HepG2 (cell line): ENCODE results near the gene CHDH. TPM values are rescaled to one million over a fixed set of nuclear protein-coding genes. Genes with fewer than 3 reads are reported as not detected.

Source experiments
- ATAC-seq: fragments of 200-7000 bp; cut with Tn5 transposase; 3 replicates; pipeline ENCODE4 v1.9.1; 2020; ENCODE audit warnings: mild to moderate bottlenecking, moderate library complexity
- BruUV-seq: library from RNA; stranded (reverse); fragments of 400-500 nt; replicated peaks from 2 replicates; lab custom pipeline; 2021; lab: Mats Ljungman, UMichigan
- CTCF ChIA-PET: fragments of 300-600 bp; formaldehyde crosslinking; extraction: SDS; loops from one replicate; lab custom pipeline; 2021; ENCODE audit warnings: low total read pairs, inconsistent platforms, low intra/inter-chr PET ratio; lab: Yijun Ruan, JAX
- POLR2A ChIA-PET: fragments of 350-600 bp; sonication (Branson Sonifier 250); formaldehyde crosslinking; loops from one replicate; lab custom pipeline; 2020; ENCODE audit warnings: antibody characterized with exemption, inconsistent platforms; lab: Yijun Ruan, JAX
- DNase-seq: peaks from one replicate; pipeline ENCODE4 v3.0.0-alpha.2; 2015; ENCODE audit warnings: low spot score
- FAIRE-seq: peaks from 3 replicates; lab custom pipeline; 2011; peaks lifted over from hg19 to GRCh38; lab: Jason Lieb, UNC
- H2AFZ ChIP-seq: one replicate; pipeline ENCODE4 v1.6.1; 2011; ENCODE audit warnings: low read length, inconsistent platforms
- H3K27ac ChIP-seq: fragments of 300-600 bp; 3 replicates; pipeline ENCODE4 v1.8.0; 2011; ENCODE audit warnings: mixed run types, mild to moderate bottlenecking, mixed read lengths, low read length, inconsistent platforms; ENCODE audit not compliant: insufficient read depth; ENCODE audit errors: extremely low read length
- H3K27me3 ChIP-seq, 2 experiments: fragments of 200-600 bp in 1 of 2; 2 replicates in 1 of 2; 3 replicates in 1 of 2; pipeline versions ENCODE4 v1.6.0 to v1.8.0; 2011; ENCODE audit warnings: low read length in 2 of 2, mild to moderate bottlenecking in 2 of 2, moderate library complexity in 2 of 2, inconsistent platforms in 1 of 2; ENCODE audit not compliant: insufficient read depth in 2 of 2, control insufficient read depth in 1 of 2
- H3K36me3 ChIP-seq, 2 experiments: fragments of 200-600 bp in 1 of 2; replicated peaks in 1 of 2; 2 replicates in 1 of 2; 3 replicates in 1 of 2; pipeline versions ENCODE4 v1.5.1 to v1.8.0; 2011; ENCODE audit warnings: low read length in 2 of 2, inconsistent platforms in 1 of 2; ENCODE audit not compliant: insufficient read depth in 2 of 2, control insufficient read depth in 1 of 2
- H3K4me1 ChIP-seq: 2 replicates; pipeline ENCODE4 v1.5.1; 2012; ENCODE audit warnings: low read length, inconsistent platforms; ENCODE audit not compliant: insufficient read depth
- H3K4me2 ChIP-seq: 2 replicates; pipeline ENCODE4 v1.6.0; 2011; ENCODE audit warnings: low read depth, low read length, inconsistent platforms
- H3K4me3 ChIP-seq, 3 experiments: fragments of 200-600 bp in 1 of 3; sonication (generic), shearing (Covaris generic) in 1 of 3; replicated peaks in 1 of 3; 2 replicates each; pipeline ENCODE4 v1.5.1; 2011 to 2016; ENCODE audit warnings: low read length in 3 of 3, inconsistent platforms in 2 of 3, low read depth in 2 of 3, mild to moderate bottlenecking in 2 of 3, control low read depth in 1 of 3, mixed read lengths in 1 of 3; ENCODE audit not compliant: insufficient read depth in 1 of 3
- H3K79me2 ChIP-seq: one replicate; pipeline ENCODE4 v1.6.1; 2011; ENCODE audit warnings: low read length, inconsistent platforms; ENCODE audit not compliant: insufficient read depth
- H3K9ac ChIP-seq: 2 replicates; pipeline ENCODE4 v1.6.0; 2011; ENCODE audit warnings: mild to moderate bottlenecking, low read depth, low read length, inconsistent platforms; ENCODE audit not compliant: insufficient read depth
- H3K9me3 ChIP-seq: 2 replicates; pipeline ENCODE4 v1.5.1; 2012; ENCODE audit warnings: mild to moderate bottlenecking, low read length
- H4K20me1 ChIP-seq: 2 replicates; pipeline ENCODE4 v1.6.0; 2011; ENCODE audit warnings: inconsistent platforms, mild to moderate bottlenecking, low read length, moderate library complexity; ENCODE audit not compliant: insufficient read depth
- NONO ChIP-seq, 2 experiments: fragments of 450-650 bp in 1 of 2; sonication (generic) in 1 of 2; formaldehyde crosslinking in 1 of 2; IDR thresholded peaks in 1 of 2; conservative IDR thresholded peaks in 1 of 2; 2 replicates each; pipeline versions ENCODE4 v1.6.1 to v1.8.0; 2017 to 2022; ENCODE audit warnings: mild to moderate bottlenecking in 1 of 2, missing genetic modification reagents in 1 of 2, moderate library complexity in 1 of 2
- RBFOX2 ChIP-seq: fragments of 200-400 bp; formaldehyde crosslinking; IDR thresholded peaks from 2 replicates; pipeline ENCODE4 v1.6.1; 2017; ENCODE audit warnings: low read depth, mild to moderate bottlenecking, low read length
- WGBS: methylation state at CpG from one replicate; pipeline ENCODE4 v1.1.6; 2017; ENCODE audit warnings: low lambda C conversion rate; 5-methylcytosine and 5-hydroxymethylcytosine counted together
- in situ Hi-C: cut with HindIII; loops from 2 replicates; pipeline ENCODE4 v1.10.0; 2017; ENCODE audit warnings: low pct_unique_long_range_greater_than_20kb; ENCODE audit not compliant: extremely low pct_ligation_motif_present
- intact Hi-C: fragments of 100-400 bp; cut with micrococcal nuclease; formaldehyde crosslinking; loops from one replicate; pipeline ENCODE4 v1.10.0; 2022; ENCODE audit not compliant: unreplicated experiment
- polyA plus RNA-seq, 8 experiments: library from polyadenylated mRNA; depleted of rRNA in 3 of 8; stranded (reverse) in 7 of 8; unstranded in 1 of 8; fragments of >200 nt; fragmentation: Illumina TruSeq in 4 of 8; extraction: Trizol in 4 of 8; gene quantifications; 2 replicates each; pipeline versions ENCODE4 v1.2.1 to v1.2.3, GENCODE V29; 2011 to 2016; ENCODE audit warnings: low read depth in 4 of 8, missing spikeins in 1 of 8, mixed read lengths in 1 of 8; ENCODE audit not compliant: insufficient read depth in 1 of 8
- total RNA-seq, 5 experiments: library from RNA; depleted of rRNA; stranded (reverse); fragments of >200 nt; fragmentation: Illumina TruSeq; extraction: Trizol; gene quantifications; 2 replicates each; pipeline ENCODE4 v1.2.3, GENCODE V29; 2016; ENCODE audit warnings: low read depth in 1 of 5
- TF ChIP-seq, protein P1 (sequence below): sonication (generic); formaldehyde crosslinking; IDR thresholded peaks from 2 replicates; pipeline ENCODE4 v1.5.1; 2020; ENCODE audit warnings: mild to moderate bottlenecking, missing genetic modification reagents, moderate library complexity
- TF ChIP-seq, protein P2 (sequence below): sonication (generic); formaldehyde crosslinking; IDR thresholded peaks from 2 replicates; pipeline ENCODE4 v1.9.0; 2021; ENCODE audit warnings: missing genetic modification reagents, borderline replicate concordance
- TF ChIP-seq, protein P3 (sequence below): sonication (generic); formaldehyde crosslinking; IDR thresholded peaks from 2 replicates; pipeline ENCODE4 v1.9.0; 2021; ENCODE audit warnings: missing genetic modification reagents, borderline replicate concordance
- TF ChIP-seq, protein P4 (sequence below): sonication (generic); formaldehyde crosslinking; IDR thresholded peaks from 2 replicates; pipeline ENCODE4 v1.4.0; 2020; ENCODE audit warnings: missing genetic modification reagents, low read depth, mild to moderate bottlenecking, borderline replicate concordance

CHDH gene
- total and polyA plus RNA-seq, 2 of the 13 experiments (the other 11 are each of a cell fraction or from before 2014, with no cell fraction given), result 28.1 to 48.9 TPM

DNA sequence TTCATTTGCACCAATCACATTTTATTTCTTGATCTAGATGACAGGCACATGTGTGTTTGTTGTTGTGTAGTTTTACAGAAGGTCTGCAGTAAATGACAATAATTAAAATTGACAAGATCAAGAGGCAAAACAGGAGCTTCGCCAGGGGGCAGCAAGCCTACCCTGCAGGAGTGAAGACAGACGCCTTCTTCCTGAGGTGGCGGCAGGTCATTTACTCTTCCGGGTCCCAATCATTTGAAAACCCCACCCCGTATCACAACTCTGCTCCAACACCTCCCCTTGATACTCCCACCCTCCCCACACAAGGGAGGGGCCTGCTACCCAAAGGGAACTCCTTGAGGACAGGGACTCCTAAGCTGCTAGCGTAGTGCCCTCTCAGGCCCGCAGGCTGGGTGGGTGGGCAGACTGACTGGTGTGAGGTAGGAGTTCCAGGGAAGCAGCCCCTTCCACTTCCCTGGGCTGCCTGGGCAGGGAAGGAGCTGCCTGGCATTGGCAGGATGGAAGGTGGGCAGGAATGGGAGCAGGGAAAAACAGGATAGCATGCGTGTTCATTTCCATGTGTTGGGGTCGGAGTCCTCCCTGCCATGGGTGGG, 13.1 kb downstream of the CHDH start:
- TF ChIP-seq, protein P1, sequence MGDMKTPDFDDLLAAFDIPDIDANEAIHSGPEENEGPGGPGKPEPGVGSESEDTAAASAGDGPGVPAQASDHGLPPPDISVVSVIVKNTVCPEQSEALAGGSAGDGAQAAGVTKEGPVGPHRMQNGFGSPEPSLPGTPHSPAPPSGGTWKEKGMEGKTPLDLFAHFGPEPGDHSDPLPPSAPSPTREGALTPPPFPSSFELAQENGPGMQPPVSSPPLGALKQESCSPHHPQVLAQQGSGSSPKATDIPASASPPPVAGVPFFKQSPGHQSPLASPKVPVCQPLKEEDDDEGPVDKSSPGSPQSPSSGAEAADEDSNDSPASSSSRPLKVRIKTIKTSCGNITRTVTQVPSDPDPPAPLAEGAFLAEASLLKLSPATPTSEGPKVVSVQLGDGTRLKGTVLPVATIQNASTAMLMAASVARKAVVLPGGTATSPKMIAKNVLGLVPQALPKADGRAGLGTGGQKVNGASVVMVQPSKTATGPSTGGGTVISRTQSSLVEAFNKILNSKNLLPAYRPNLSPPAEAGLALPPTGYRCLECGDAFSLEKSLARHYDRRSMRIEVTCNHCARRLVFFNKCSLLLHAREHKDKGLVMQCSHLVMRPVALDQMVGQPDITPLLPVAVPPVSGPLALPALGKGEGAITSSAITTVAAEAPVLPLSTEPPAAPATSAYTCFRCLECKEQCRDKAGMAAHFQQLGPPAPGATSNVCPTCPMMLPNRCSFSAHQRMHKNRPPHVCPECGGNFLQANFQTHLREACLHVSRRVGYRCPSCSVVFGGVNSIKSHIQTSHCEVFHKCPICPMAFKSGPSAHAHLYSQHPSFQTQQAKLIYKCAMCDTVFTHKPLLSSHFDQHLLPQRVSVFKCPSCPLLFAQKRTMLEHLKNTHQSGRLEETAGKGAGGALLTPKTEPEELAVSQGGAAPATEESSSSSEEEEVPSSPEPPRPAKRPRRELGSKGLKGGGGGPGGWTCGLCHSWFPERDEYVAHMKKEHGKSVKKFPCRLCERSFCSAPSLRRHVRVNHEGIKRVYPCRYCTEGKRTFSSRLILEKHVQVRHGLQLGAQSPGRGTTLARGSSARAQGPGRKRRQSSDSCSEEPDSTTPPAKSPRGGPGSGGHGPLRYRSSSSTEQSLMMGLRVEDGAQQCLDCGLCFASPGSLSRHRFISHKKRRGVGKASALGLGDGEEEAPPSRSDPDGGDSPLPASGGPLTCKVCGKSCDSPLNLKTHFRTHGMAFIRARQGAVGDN (CRISPR knock-in tag), result 0 out of 2 replicates have a peak, but pooled peaks have one; percentile 23
- TF ChIP-seq RBFOX2 (peak; percentile 36; the same call in 1 of the 2 replicates), NONO (IDR thresholded peaks at IDR 0.05) (no peak), NONO (CRISPR knock-in tag; conservative IDR thresholded peaks at IDR 0.05) (0 out of 2 replicates have a peak, but pooled peaks have one; percentile 35)
- TF ChIP-seq, protein P2, sequence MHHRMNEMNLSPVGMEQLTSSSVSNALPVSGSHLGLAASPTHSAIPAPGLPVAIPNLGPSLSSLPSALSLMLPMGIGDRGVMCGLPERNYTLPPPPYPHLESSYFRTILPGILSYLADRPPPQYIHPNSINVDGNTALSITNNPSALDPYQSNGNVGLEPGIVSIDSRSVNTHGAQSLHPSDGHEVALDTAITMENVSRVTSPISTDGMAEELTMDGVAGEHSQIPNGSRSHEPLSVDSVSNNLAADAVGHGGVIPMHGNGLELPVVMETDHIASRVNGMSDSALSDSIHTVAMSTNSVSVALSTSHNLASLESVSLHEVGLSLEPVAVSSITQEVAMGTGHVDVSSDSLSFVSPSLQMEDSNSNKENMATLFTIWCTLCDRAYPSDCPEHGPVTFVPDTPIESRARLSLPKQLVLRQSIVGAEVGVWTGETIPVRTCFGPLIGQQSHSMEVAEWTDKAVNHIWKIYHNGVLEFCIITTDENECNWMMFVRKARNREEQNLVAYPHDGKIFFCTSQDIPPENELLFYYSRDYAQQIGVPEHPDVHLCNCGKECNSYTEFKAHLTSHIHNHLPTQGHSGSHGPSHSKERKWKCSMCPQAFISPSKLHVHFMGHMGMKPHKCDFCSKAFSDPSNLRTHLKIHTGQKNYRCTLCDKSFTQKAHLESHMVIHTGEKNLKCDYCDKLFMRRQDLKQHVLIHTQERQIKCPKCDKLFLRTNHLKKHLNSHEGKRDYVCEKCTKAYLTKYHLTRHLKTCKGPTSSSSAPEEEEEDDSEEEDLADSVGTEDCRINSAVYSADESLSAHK (CRISPR knock-in tag), result no peak
- TF ChIP-seq, protein P3, sequence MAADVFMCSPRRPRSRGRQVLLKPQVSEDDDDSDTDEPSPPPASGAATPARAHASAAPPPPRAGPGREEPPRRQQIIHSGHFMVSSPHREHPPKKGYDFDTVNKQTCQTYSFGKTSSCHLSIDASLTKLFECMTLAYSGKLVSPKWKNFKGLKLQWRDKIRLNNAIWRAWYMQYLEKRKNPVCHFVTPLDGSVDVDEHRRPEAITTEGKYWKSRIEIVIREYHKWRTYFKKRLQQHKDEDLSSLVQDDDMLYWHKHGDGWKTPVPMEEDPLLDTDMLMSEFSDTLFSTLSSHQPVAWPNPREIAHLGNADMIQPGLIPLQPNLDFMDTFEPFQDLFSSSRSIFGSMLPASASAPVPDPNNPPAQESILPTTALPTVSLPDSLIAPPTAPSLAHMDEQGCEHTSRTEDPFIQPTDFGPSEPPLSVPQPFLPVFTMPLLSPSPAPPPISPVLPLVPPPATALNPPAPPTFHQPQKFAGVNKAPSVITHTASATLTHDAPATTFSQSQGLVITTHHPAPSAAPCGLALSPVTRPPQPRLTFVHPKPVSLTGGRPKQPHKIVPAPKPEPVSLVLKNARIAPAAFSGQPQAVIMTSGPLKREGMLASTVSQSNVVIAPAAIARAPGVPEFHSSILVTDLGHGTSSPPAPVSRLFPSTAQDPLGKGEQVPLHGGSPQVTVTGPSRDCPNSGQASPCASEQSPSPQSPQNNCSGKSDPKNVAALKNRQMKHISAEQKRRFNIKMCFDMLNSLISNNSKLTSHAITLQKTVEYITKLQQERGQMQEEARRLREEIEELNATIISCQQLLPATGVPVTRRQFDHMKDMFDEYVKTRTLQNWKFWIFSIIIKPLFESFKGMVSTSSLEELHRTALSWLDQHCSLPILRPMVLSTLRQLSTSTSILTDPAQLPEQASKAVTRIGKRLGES (CRISPR knock-in tag), result no peak
- TF ChIP-seq, protein P4, sequence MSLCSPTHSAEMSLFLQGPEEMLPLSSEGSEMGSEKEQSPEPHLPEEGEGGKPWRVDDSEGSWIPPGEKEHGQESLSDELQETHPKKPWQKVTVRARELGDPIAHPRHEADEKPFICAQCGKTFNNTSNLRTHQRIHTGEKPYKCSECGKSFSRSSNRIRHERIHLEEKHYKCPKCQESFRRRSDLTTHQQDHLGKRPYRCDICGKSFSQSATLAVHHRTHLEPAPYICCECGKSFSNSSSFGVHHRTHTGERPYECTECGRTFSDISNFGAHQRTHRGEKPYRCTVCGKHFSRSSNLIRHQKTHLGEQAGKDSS (CRISPR knock-in tag), result 0 out of 2 replicates have a peak, but pooled peaks have one; percentile 17
- TF ChIP-seq, all 625 proteins: peak for 4
- DNase-seq (no peak), ATAC-seq (peak; percentile 7; the same call in 2 of the 3 replicates), FAIRE-seq (no peak)
- CTCF ChIA-PET, result no interaction called here
- peaks cover 60% of the 10 kb centered on the region for H4K20me1 ChIP-seq
- no peaks in the 10 kb centered on the region for H3K27me3 ChIP-seq
- 99% methylated on average over 7 of the region's 9 CpGs for WGBS
- no TSS peak for BruUV-seq
- intact Hi-C loops, result no loop called here
- H3K4me3 ChIP-seq, result no peak overlapping the region
- no peak overlapping the region for H2AFZ ChIP-seq
- no peak overlapping the region for H3K27ac ChIP-seq
- peaks cover 91% of the 10 kb centered on the region for H3K79me2 ChIP-seq
- POLR2A ChIA-PET, result interaction anchor here (9.0 kb wide), 1 partner anchor 10 kb away, joined by 71 read pairs; no protein-coding TSS in a partner anchor
- H3K9ac ChIP-seq, result no peak overlapping the region
- no peaks in the 10 kb centered on the region for H3K9me3 ChIP-seq
- no peak overlapping the region for H3K4me2 ChIP-seq
- H3K36me3 ChIP-seq, result peaks cover 40 to 73% of the 10 kb centered on the region in 2 experiments
- in situ Hi-C loops, result no loop called here
- H3K4me1 ChIP-seq, result peaks cover 87% of the 10 kb centered on the region
